PC-3 (cell line): ENCODE measurements around the gene DMGDH. TPM values are rescaled to one million over a fixed set of nuclear protein-coding genes. Genes with fewer than 3 reads are reported as not detected.

ENCODE experiments used
- ATAC-seq: fragments of 200-7000 bp; cut with Tn5 transposase; 2 replicates; pipeline ENCODE4 v1.9.1; 2020; ENCODE audit warnings: mild to moderate bottlenecking, moderate library complexity
- BruUV-seq: library from RNA; stranded (reverse); fragments of 400-500 nt; replicated peaks from 2 replicates; lab custom pipeline; 2021; lab: Mats Ljungman, UMichigan
- CTCF ChIA-PET: fragments of 300-600 bp; sonication (Branson Sonifier 250); formaldehyde crosslinking; loops from one replicate; lab custom pipeline; 2022; ENCODE audit warnings: antibody characterized with exemption; lab: Charles Lee
- POLR2A ChIA-PET: fragments of 300-600 bp; sonication (Branson Sonifier 250); formaldehyde crosslinking; loops from one replicate; lab custom pipeline; 2022; ENCODE audit warnings: antibody characterized with exemption; ENCODE audit not compliant: unreplicated experiment; lab: Charles Lee
- DNase-seq: peaks from one replicate; pipeline ENCODE4 v3.0.0-alpha.2; 2015
- H2AFZ ChIP-seq: fragments of 300-600 bp; sonication (generic); 2 replicates; pipeline ENCODE4 v1.6.0; 2016; ENCODE audit warnings: antibody characterized with exemption, low read length
- H3F3A ChIP-seq: fragments of 300-600 bp; sonication (generic); one replicate; pipeline ENCODE4 v1.6.0; 2017; ENCODE audit warnings: antibody characterized with exemption, low read length, control low read depth, mild to moderate bottlenecking; ENCODE audit not compliant: unreplicated experiment
- H3K27ac ChIP-seq: fragments of 300-600 bp; sonication (generic); 2 replicates; pipeline ENCODE4 v1.5.1; 2016; ENCODE audit warnings: mild to moderate bottlenecking, low read length
- H3K27me3 ChIP-seq: fragments of 300-600 bp; sonication (generic); 2 replicates; pipeline ENCODE4 v1.6.1; 2016; ENCODE audit warnings: low read length, mixed read lengths
- H3K36me3 ChIP-seq: fragments of 300-600 bp; sonication (generic); 2 replicates; pipeline ENCODE4 v1.6.1; 2016; ENCODE audit warnings: low read depth, mixed run types, low read length, mixed read lengths
- H3K4me1 ChIP-seq: fragments of 300-600 bp; sonication (generic); 2 replicates; pipeline ENCODE4 v1.5.1; 2016; ENCODE audit warnings: low read length; ENCODE audit not compliant: insufficient read depth
- H3K4me2 ChIP-seq: fragments of 300-600 bp; sonication (generic); 2 replicates; pipeline ENCODE4 v1.6.0; 2016; ENCODE audit warnings: low read length
- H3K4me3 ChIP-seq: fragments of 300-600 bp; sonication (generic); 2 replicates; pipeline ENCODE4 v1.5.1; 2016; ENCODE audit warnings: mild to moderate bottlenecking, low read length, mixed read lengths
- H3K79me2 ChIP-seq: fragments of 300-600 bp; sonication (generic); 2 replicates; pipeline ENCODE4 v1.6.1; 2017; ENCODE audit warnings: low read length, mixed read lengths
- H3K9ac ChIP-seq: fragments of 300-600 bp; sonication (generic); 2 replicates; pipeline ENCODE4 v1.6.0; 2016; ENCODE audit warnings: mild to moderate bottlenecking, low read length
- H3K9me2 ChIP-seq: fragments of 300-600 bp; sonication (generic); replicated peaks from 2 replicates; pipeline ENCODE4 v1.6.1; 2016; ENCODE audit warnings: mixed run types, low read length, mixed read lengths
- H3K9me3 ChIP-seq: fragments of 300-600 bp; sonication (generic); 2 replicates; pipeline ENCODE4 v1.6.1; 2016; ENCODE audit warnings: low read length, mixed read lengths
- H4K20me1 ChIP-seq: fragments of 300-600 bp; sonication (generic); 2 replicates; pipeline ENCODE4 v1.6.1; 2016; ENCODE audit warnings: low read length, mixed read lengths
- CTCF ChIP-seq: fragments of 300-600 bp; sonication (generic); conservative IDR thresholded peaks from 2 replicates; pipeline ENCODE4 v1.5.1; 2017; ENCODE audit warnings: antibody characterized with exemption, low read depth, mild to moderate bottlenecking, low read length
- EZH2 ChIP-seq: fragments of 300-600 bp; sonication (generic); IDR thresholded peaks from one replicate; pipeline ENCODE4 v1.6.1; 2017; ENCODE audit warnings: antibody characterized with exemption, mild to moderate bottlenecking, low read length; ENCODE audit not compliant: unreplicated experiment
- EZH2phosphoT487 ChIP-seq: fragments of 300-600 bp; sonication (generic); IDR thresholded peaks from 2 replicates; pipeline ENCODE4 v1.6.1; 2018; ENCODE audit warnings: mild to moderate bottlenecking, antibody characterized with exemption, low read length, borderline replicate concordance
- intact Hi-C: fragments of 100-400 bp; cut with micrococcal nuclease; formaldehyde crosslinking; loops from 2 replicates; pipeline ENCODE4 v1.9.0; 2023
- total RNA-seq: library from RNA; depleted of rRNA; stranded (reverse); fragments of >200 nt; gene quantifications from 2 replicates; pipeline ENCODE4 v1.2.3, GENCODE V29; 2014

DMGDH gene
- total RNA-seq, 1 experiment from 2014 or later: not detected

GRCh38 chr5:79081779-79082178 lies 12.3 kb upstream of the DMGDH start:
- Histone ChIP-seq H3K4me1 (no peaks in the 10 kb centered on the region), H3K9me2 (no peaks in the 10 kb centered on the region), H3K36me3 (no peaks in the 10 kb centered on the region), H3K9ac (no peak overlapping the region), H3K4me2 (no peak overlapping the region), H3K9me3 (no peaks in the 10 kb centered on the region), H2AFZ (no peak overlapping the region), H3K27me3 (no peaks in the 10 kb centered on the region), H3F3A (no peaks in the 10 kb centered on the region), H3K79me2 (no peaks in the 10 kb centered on the region), H3K4me3 (no peak overlapping the region), H3K27ac (no peak overlapping the region), H4K20me1 (no peaks in the 10 kb centered on the region)
- POLR2A ChIA-PET: no interaction called here
- TF ChIP-seq CTCF: no peak
- no peak for TF ChIP-seq EZH2
- TF ChIP-seq EZH2phosphoT487: no peak
- CTCF ChIA-PET: no interaction called here
- intact Hi-C loops: no loop called here
- DNase-seq (peak; percentile 7), ATAC-seq (no peak)
- no TSS peak for BruUV-seq

- Histone ChIP-seq H3K79me2 (no peaks in the 10 kb centered on the region), H3K9me2 (no peaks in the 10 kb centered on the region), H3K27me3 (no peaks in the 10 kb centered on the region), H3K9ac (no peak overlapping the region), H3K4me1 (no peaks in the 10 kb centered on the region), H3K4me2 (no peak overlapping the region), H3F3A (no peaks in the 10 kb centered on the region), H3K36me3 (no peaks in the 10 kb centered on the region), H4K20me1 (no peaks in the 10 kb centered on the region), H3K27ac (no peak overlapping the region), H3K9me3 (no peaks in the 10 kb centered on the region), H2AFZ (no peak overlapping the region), H3K4me3 (no peak overlapping the region)
- TF ChIP-seq EZH2phosphoT487 (no peak), CTCF (no peak), EZH2 (no peak)
- intact Hi-C loops: no loop called here
- POLR2A ChIA-PET: no interaction called here
- no TSS peak for BruUV-seq
- no peak for ATAC-seq
- DNase-seq: no peak
- CTCF ChIA-PET: no interaction called here
Measured at GRCh38 chr5:79080804-79081203, 11.3 kb upstream of the DMGDH start.

- no peaks in the 10 kb centered on the region for H4K20me1 ChIP-seq
- no peak overlapping the region for H3K4me3 ChIP-seq
- peaks cover 8% of the 10 kb centered on the region; the same call in 1 of the 2 replicates for H3K4me1 ChIP-seq
- no TSS peak for BruUV-seq
- H3K27me3 ChIP-seq: no peaks in the 10 kb centered on the region
- H3K9me2 ChIP-seq: no peaks in the 10 kb centered on the region
- no peaks in the 10 kb centered on the region for H3F3A ChIP-seq
- 0 out of 2 replicates have a peak, but pooled peaks cover 4% of the 10 kb centered on the region for H3K9me3 ChIP-seq
- TF ChIP-seq EZH2phosphoT487: no peak
- TF ChIP-seq EZH2: no peak
- TF ChIP-seq CTCF: no peak
- intact Hi-C loops: no loop called here
- ChIA-PET POLR2A (no interaction called here), CTCF (no interaction called here)
- H3K4me2 ChIP-seq: no peak overlapping the region
- no peaks in the 10 kb centered on the region for H3K79me2 ChIP-seq
- ATAC-seq (no peak; the same call in 1 of the 2 replicates), DNase-seq (no peak)
- no peak overlapping the region for H3K9ac ChIP-seq
- H3K27ac ChIP-seq: no peak overlapping the region
- no peak overlapping the region for H2AFZ ChIP-seq
- H3K36me3 ChIP-seq: no peaks in the 10 kb centered on the region
Measured at GRCh38 chr5:79077680-79078365, 8.3 kb upstream of the DMGDH start.
